DOHH2 (cell line): ENCODE data around the gene GABRA4.

Source experiments
- CTCF ChIP-seq: fragments of 200-600 bp; sonication (generic); IDR thresholded peaks from one replicate; pipeline ENCODE4 v1.5.1; 2014; ENCODE audit warnings: antibody characterized with exemption, mild to moderate bottlenecking, low read depth, low read length; ENCODE audit not compliant: poor library complexity, severe bottlenecking
- EZH2phosphoT487 ChIP-seq: fragments of 200-600 bp; sonication (generic); IDR thresholded peaks from 2 replicates; pipeline ENCODE4 v1.6.1; 2017; ENCODE audit warnings: borderline replicate concordance, mild to moderate bottlenecking, antibody characterized with exemption, low read length, moderate library complexity, mixed read lengths

DNA sequence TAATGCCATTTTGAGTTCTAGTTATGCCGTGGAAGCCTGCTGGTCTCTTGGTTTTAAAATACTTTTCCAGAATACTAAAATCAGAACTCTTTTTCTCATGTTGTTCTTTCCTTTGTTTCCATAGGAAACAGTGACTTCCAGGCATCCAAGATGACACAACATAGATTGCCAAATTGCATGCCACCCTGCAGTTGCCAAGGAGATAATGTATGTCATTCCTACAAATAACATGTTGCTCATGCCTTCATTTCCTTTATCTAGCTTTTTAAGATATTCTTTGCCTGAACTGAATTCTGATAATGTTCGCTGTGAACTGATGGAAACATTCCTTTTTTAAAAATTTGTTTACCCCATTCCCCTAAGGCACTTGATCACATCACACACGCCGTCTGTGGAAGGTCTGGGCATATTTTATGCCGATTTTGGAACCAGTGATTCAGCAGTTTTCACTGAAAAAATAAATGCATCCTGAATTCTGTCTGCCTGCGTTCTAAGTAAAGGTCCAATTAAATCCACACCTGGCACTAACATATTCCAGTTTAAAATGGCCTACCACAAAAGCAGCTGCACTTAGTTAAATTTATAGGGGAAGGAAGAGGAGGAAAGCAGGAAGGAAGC is 46.4 kb downstream of the GABRA4 start:
- no peak for TF ChIP-seq EZH2phosphoT487
- TF ChIP-seq CTCF, result no peak
